Kidney epithelial cell (primary cell): ENCODE results near the gene AMBRA1. TPM values are rescaled to one million over a fixed set of nuclear protein-coding genes. Genes with fewer than 3 reads are reported as not detected.
A peak's percentile ranks its signal among the peaks of the same experiment; 100 is the strongest.

Experiments used
- DNase-seq: peaks from one replicate; pipeline ENCODE4 v3.0.0-alpha.2; 2010; ENCODE audit warnings: low read depth
- H3K27me3 ChIP-seq: 2 replicates; pipeline ENCODE4 v1.6.0; 2011; ENCODE audit warnings: low read length; ENCODE audit not compliant: control insufficient read depth, insufficient read depth
- H3K36me3 ChIP-seq: 2 replicates; pipeline ENCODE4 v1.5.1; 2011; ENCODE audit warnings: low read length; ENCODE audit not compliant: control insufficient read depth, insufficient read depth
- H3K4me3 ChIP-seq: 2 replicates; pipeline ENCODE4 v1.5.1; 2011; ENCODE audit warnings: low read depth, mild to moderate bottlenecking, control low read depth, low read length
- CTCF ChIP-seq: IDR thresholded peaks from 2 replicates; pipeline ENCODE4 v1.5.1; 2011; ENCODE audit warnings: mild to moderate bottlenecking, moderate library complexity, low read length, control low read depth, inconsistent platforms; ENCODE audit not compliant: insufficient read depth, poor library complexity, severe bottlenecking
- total RNA-seq: library from RNA; depleted of rRNA; stranded (reverse); fragments of >200 nt; gene quantifications from 2 replicates; pipeline ENCODE4 v1.2.3, GENCODE V29; 2015

Gene AMBRA1
- 23.1 and 28.7 TPM in 2 replicates for total RNA-seq

- peak; percentile 69 for DNase-seq
- peak within 1 kb of the TSS; percentile 76 for H3K4me3 ChIP-seq
- no peak for TF ChIP-seq CTCF
- H3K27me3 ChIP-seq, result no peaks in the 10 kb centered on the region
- H3K36me3 ChIP-seq, result no peaks in the 10 kb centered on the region
These were observed at the start of gene AMBRA1 for GRCh38 chr11:46593550-46594373. TSS of gene AMBRA1 (minus strand) at chr11:46594023. CDS start at chr11:46548380, 45,643 bp downstream.

GRCh38 chr11:46643531-46643930 is 49.7 kb upstream of the AMBRA1 start:
- no peak for DNase-seq
- Histone ChIP-seq H3K4me3 (no peak overlapping the region), H3K36me3 (no peaks in the 10 kb centered on the region), H3K27me3 (no peaks in the 10 kb centered on the region)
- no peak for TF ChIP-seq CTCF

- H3K4me3 ChIP-seq, result no peak overlapping the region
- no peak for DNase-seq
- TF ChIP-seq CTCF, result no peak
- H3K36me3 ChIP-seq, result no peaks in the 10 kb centered on the region
- H3K27me3 ChIP-seq, result no peaks in the 10 kb centered on the region
These were observed 49.0 kb upstream of the AMBRA1 start for GRCh38 chr11:46642627-46643335.

- TF ChIP-seq CTCF, result no peak
- no peak for DNase-seq
- Histone ChIP-seq H3K36me3 (no peaks in the 10 kb centered on the region), H3K4me3 (no peak overlapping the region), H3K27me3 (no peaks in the 10 kb centered on the region)
These were observed 47.8 kb upstream of the AMBRA1 start for GRCh38 chr11:46641639-46642038.

- no peak for DNase-seq
- no peak for TF ChIP-seq CTCF
- Histone ChIP-seq H3K36me3 (no peaks in the 10 kb centered on the region), H3K27me3 (no peaks in the 10 kb centered on the region), H3K4me3 (no peak overlapping the region)
These were observed 46.4 kb upstream of the AMBRA1 start for GRCh38 chr11:46640036-46640788.
